SK-N-SH treated with all-trans-retinoic acid at 6 μM for 48 hours (cell line): ENCODE measurements around the gene ABCB8.

Experiments used
- ATAC-seq: fragments of 200-7000 bp; cut with Tn5 transposase; 3 replicates; pipeline ENCODE4 v1.9.1; 2020; ENCODE audit warnings: mild to moderate bottlenecking, moderate library complexity
- ARNTL ChIP-seq: fragments of 450-650 bp; formaldehyde crosslinking; IDR thresholded peaks from 2 replicates; pipeline ENCODE4 v1.5.0; 2020; ENCODE audit warnings: low read depth, mild to moderate bottlenecking, moderate library complexity, borderline replicate concordance
- OSR1 ChIP-seq: fragments of 250-450 bp; sonication (Bioruptor Pico); IDR thresholded peaks from 2 replicates; pipeline ENCODE4 v1.8.0; 2022; ENCODE audit warnings: moderate library complexity, mild to moderate bottlenecking, inconsistent platforms
- SNAI2 ChIP-seq: fragments of 250-450 bp; sonication (Bioruptor Pico); IDR thresholded peaks from 2 replicates; pipeline ENCODE4 v1.5.0; 2020; ENCODE audit warnings: mild to moderate bottlenecking, moderate library complexity
- TCF4 ChIP-seq: fragments of 250-450 bp; sonication (Bioruptor Pico); IDR thresholded peaks from 2 replicates; pipeline ENCODE4 v1.8.0; 2021; ENCODE audit warnings: mild to moderate bottlenecking, moderate library complexity, borderline replicate concordance
- ZC3H10 ChIP-seq: fragments of 250-450 bp; sonication (Bioruptor Pico); IDR thresholded peaks from 2 replicates; pipeline ENCODE4 v1.5.1; 2021; ENCODE audit warnings: mild to moderate bottlenecking, moderate library complexity
- ZFP3 ChIP-seq: fragments of 250-450 bp; sonication (Bioruptor Pico); IDR thresholded peaks from 2 replicates; pipeline ENCODE4 v1.5.0; 2020; ENCODE audit warnings: mild to moderate bottlenecking, moderate library complexity
- ZFP30 ChIP-seq: fragments of 450-650 bp; formaldehyde crosslinking; IDR thresholded peaks from 2 replicates; pipeline ENCODE4 v1.5.0; 2022; ENCODE audit warnings: mild to moderate bottlenecking, moderate library complexity
- ZNF565 ChIP-seq: fragments of 450-650 bp; formaldehyde crosslinking; conservative IDR thresholded peaks from 2 replicates; pipeline ENCODE4 v1.5.0; 2020; ENCODE audit warnings: low read depth, mild to moderate bottlenecking, moderate library complexity
- ZNF70 ChIP-seq: fragments of 450-650 bp; formaldehyde crosslinking; IDR thresholded peaks from 2 replicates; pipeline ENCODE4 v1.5.0; 2020; ENCODE audit warnings: mild to moderate bottlenecking, moderate library complexity
- TF ChIP-seq, protein P1 (sequence below): fragments of 250-450 bp; sonication (Bioruptor Pico); IDR thresholded peaks from 2 replicates; pipeline ENCODE4 v1.5.1; 2021; ENCODE audit warnings: mild to moderate bottlenecking, moderate library complexity
- TF ChIP-seq, protein P2 (sequence below): fragments of 250-450 bp; sonication (Bioruptor Pico); IDR thresholded peaks from 2 replicates; pipeline ENCODE4 v1.5.1; 2020; ENCODE audit warnings: low read depth, mild to moderate bottlenecking, moderate library complexity
- TF ChIP-seq, protein P3 (sequence below): fragments of 250-450 bp; sonication (Bioruptor Pico); IDR thresholded peaks from 2 replicates; pipeline ENCODE4 v1.8.0; 2021; ENCODE audit warnings: low read depth, mild to moderate bottlenecking, moderate library complexity, borderline replicate concordance
- TF ChIP-seq, protein P4 (sequence below): fragments of 250-450 bp; sonication (Bioruptor Pico); IDR thresholded peaks from 2 replicates; pipeline ENCODE4 v1.8.0; 2020; ENCODE audit warnings: mild to moderate bottlenecking, moderate library complexity, borderline replicate concordance

The ABCB8 gene

DNA sequence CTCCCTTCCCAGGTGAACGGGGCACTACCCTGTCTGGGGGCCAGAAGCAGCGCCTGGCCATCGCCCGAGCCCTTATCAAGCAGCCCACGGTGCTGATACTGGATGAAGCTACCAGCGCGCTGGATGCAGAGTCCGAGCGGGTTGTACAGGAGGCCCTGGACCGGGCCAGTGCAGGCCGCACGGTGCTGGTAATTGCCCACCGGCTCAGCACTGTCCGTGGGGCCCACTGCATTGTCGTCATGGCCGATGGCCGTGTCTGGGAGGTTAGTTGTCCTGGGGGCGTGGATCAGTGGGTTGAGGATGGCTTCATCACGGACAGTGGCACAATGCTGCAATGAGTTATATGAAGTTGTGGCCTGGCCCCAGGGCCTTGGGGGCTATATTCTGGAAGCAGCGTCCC lies 15.7 kb downstream of the ABCB8 start (continued):
- TF ChIP-seq, protein P1, sequence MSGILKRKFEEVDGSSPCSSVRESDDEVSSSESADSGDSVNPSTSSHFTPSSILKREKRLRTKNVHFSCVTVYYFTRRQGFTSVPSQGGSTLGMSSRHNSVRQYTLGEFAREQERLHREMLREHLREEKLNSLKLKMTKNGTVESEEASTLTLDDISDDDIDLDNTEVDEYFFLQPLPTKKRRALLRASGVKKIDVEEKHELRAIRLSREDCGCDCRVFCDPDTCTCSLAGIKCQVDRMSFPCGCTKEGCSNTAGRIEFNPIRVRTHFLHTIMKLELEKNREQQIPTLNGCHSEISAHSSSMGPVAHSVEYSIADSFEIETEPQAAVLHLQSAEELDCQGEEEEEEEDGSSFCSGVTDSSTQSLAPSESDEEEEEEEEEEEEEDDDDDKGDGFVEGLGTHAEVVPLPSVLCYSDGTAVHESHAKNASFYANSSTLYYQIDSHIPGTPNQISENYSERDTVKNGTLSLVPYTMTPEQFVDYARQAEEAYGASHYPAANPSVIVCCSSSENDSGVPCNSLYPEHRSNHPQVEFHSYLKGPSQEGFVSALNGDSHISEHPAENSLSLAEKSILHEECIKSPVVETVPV (CRISPR knock-in tag): no peak
- no peak for TF ChIP-seq ZNF70 (CRISPR knock-in tag)
- no peak for TF ChIP-seq ZNF565 (CRISPR knock-in tag)

DNA sequence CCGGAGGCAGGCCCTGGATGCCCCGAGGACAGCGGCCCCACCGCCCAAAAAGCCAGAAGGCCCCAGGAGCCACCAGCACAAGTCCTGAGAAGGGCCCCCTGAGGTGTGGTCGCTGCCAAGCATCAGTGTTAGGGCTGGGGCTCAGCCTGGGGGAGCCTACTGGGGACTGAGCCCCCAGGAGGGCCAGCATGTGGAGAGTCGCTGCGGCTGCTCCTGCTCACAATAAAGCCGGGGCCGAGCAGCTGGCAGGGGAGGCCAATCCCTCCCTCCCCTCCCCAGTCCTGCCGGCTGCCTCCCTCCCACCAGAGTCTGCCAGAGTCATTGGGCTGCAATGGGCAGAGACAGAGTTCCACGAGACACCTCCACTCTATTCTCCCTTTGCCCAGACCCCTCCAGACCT lies 17.0 kb downstream of the ABCB8 start:
- TF ChIP-seq, protein P2, sequence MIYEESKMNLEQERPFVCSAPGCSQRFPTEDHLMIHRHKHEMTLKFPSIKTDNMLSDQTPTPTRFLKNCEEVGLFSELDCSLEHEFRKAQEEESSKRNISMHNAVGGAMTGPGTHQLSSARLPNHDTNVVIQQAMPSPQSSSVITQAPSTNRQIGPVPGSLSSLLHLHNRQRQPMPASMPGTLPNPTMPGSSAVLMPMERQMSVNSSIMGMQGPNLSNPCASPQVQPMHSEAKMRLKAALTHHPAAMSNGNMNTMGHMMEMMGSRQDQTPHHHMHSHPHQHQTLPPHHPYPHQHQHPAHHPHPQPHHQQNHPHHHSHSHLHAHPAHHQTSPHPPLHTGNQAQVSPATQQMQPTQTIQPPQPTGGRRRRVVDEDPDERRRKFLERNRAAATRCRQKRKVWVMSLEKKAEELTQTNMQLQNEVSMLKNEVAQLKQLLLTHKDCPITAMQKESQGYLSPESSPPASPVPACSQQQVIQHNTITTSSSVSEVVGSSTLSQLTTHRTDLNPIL (CRISPR knock-in tag): no peak
- TF ChIP-seq ZFP3 (CRISPR knock-in tag): no peak
- TF ChIP-seq OSR1 (CRISPR knock-in tag): no peak
- TF ChIP-seq ZC3H10 (CRISPR knock-in tag): no peak
- TF ChIP-seq TCF4 (CRISPR knock-in tag): no peak
- no peak for TF ChIP-seq ZNF70 (CRISPR knock-in tag)
- TF ChIP-seq SNAI2 (CRISPR knock-in tag): no peak
- TF ChIP-seq, protein P3, sequence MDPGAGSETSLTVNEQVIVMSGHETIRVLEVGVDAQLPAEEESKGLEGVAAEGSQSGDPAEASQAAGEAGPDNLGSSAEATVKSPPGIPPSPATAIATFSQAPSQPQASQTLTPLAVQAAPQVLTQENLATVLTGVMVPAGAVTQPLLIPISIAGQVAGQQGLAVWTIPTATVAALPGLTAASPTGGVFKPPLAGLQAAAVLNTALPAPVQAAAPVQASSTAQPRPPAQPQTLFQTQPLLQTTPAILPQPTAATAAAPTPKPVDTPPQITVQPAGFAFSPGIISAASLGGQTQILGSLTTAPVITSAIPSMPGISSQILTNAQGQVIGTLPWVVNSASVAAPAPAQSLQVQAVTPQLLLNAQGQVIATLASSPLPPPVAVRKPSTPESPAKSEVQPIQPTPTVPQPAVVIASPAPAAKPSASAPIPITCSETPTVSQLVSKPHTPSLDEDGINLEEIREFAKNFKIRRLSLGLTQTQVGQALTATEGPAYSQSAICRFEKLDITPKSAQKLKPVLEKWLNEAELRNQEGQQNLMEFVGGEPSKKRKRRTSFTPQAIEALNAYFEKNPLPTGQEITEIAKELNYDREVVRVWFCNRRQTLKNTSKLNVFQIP (CRISPR knock-in tag): no peak
- TF ChIP-seq ZNF565 (CRISPR knock-in tag): no peak
- TF ChIP-seq, protein P4, sequence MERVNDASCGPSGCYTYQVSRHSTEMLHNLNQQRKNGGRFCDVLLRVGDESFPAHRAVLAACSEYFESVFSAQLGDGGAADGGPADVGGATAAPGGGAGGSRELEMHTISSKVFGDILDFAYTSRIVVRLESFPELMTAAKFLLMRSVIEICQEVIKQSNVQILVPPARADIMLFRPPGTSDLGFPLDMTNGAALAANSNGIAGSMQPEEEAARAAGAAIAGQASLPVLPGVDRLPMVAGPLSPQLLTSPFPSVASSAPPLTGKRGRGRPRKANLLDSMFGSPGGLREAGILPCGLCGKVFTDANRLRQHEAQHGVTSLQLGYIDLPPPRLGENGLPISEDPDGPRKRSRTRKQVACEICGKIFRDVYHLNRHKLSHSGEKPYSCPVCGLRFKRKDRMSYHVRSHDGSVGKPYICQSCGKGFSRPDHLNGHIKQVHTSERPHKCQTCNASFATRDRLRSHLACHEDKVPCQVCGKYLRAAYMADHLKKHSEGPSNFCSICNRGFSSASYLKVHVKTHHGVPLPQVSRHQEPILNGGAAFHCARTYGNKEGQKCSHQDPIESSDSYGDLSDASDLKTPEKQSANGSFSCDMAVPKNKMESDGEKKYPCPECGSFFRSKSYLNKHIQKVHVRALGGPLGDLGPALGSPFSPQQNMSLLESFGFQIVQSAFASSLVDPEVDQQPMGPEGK (CRISPR knock-in tag): no peak
- TF ChIP-seq, protein P1 (CRISPR knock-in tag): no peak
- no peak for ATAC-seq

DNA sequence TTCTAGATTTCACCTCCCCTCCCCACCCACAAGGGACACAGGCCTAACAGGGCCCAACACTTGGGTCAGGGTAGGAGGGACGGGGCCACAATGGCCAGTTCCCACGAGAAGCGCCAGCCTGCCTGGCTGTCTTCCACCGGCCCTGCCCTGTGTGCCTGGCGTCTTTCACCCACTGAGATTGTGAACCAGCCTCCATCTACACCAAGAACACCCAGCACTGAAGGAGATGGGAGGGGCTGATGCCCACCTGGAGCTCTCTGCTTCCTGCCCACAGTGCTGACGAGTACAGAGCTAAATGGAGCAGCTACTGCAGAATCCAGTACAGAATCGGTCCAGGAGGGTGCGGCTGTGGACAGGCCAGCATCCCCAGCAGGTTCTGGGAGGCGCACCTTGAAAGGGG lies 17.7 kb downstream of the ABCB8 start:
- ATAC-seq: no peak
- no peak for TF ChIP-seq ZFP30 (CRISPR knock-in tag)

DNA sequence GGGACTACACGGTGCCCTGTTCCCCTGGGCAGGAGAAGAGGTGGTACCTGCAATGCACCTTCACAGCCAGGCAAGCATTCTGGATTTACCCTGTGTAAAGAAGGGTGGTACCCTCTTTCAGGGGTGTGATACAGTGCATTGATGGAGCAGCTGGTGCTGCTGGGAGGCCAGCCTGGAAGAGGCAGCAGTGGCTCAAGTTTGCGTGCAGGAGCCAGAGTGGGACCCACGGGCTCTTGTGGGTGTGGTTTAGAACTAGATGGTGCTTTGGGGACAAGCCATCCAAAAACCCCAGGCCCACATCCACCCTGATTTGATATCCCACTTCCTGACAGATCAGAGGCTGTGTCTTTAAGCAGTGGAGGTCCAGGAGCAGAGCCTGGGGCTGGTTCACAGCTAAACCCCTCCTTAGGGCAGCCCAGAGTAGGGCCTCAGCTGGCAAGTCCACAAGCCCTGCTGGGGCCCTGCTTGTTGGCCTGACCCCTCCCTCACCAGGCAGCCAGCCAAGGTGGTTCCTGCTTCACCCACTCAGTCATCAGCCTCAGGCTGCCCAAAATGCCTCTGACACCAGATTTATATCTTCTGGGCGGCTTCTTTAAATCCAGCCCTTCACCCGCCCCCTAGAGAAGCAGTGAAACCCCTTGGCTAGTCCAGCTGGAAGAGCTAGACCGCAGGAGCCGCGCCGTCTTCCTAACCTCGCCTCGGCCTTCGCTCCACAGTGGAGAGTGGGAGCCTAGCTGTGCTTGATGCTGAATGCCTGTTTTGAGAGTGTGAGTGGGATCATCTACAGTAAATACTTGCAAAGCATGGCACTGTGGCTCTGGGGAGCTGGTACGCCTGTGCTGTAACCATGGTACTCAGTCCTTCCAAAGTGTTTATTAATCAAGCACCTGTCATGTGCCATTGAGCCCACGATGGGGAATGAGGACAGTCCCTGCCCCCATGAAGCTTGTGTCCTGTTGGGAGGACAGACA lies 18.6 kb downstream of the ABCB8 start:
- ATAC-seq: peak; percentile 65
- TF ChIP-seq, protein P2 (CRISPR knock-in tag): no peak
- TF ChIP-seq ARNTL (no peak), ZFP3 (CRISPR knock-in tag) (0 out of 2 replicates have a peak, but pooled peaks have one; percentile 23)
